Body of pancreas (tissue), 4 donors: ENCODE data around the gene BRSK1.

Experiments
- POLR2A ChIP-seq, 3 donors: fragments of 450-650 bp; IDR thresholded peaks; one replicate each; pipeline ENCODE4 v1.6.1; 2016; ENCODE audit warnings: antibody characterized with exemption in 3 of 3, mild to moderate bottlenecking in 2 of 3
- TF ChIP-seq, protein P1 (sequence below), 7 experiments: fragments of 450-650 bp in 4 of 7; fragments of 200-600 bp in 3 of 7; sonication (generic) in 3 of 7; IDR thresholded peaks; one replicate each; pipeline ENCODE4 v1.5.1; 2016 to 2019; ENCODE audit warnings: antibody characterized with exemption in 7 of 7

DNA sequence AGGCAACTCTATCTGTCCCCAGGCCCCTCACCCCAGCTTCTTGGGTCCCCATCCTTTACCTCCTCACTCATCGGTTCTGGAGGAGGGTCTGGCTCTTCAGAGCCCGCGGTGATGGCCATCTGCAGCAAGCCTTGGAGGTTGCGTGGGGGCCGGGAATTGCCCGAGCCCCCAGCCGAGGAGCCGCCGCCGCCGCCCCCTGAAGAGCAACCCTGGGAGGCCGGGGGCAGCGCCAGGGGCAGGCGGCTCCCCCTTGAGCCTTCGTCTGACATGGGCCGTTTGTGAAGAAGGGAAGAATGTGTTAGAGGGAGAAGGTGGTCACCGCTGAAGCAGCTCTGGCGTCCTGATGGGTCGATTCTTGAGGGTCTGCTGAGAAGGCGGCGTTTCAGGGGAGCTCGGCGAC, 4.5 kb upstream of the BRSK1 start:
- TF ChIP-seq, protein P1, sequence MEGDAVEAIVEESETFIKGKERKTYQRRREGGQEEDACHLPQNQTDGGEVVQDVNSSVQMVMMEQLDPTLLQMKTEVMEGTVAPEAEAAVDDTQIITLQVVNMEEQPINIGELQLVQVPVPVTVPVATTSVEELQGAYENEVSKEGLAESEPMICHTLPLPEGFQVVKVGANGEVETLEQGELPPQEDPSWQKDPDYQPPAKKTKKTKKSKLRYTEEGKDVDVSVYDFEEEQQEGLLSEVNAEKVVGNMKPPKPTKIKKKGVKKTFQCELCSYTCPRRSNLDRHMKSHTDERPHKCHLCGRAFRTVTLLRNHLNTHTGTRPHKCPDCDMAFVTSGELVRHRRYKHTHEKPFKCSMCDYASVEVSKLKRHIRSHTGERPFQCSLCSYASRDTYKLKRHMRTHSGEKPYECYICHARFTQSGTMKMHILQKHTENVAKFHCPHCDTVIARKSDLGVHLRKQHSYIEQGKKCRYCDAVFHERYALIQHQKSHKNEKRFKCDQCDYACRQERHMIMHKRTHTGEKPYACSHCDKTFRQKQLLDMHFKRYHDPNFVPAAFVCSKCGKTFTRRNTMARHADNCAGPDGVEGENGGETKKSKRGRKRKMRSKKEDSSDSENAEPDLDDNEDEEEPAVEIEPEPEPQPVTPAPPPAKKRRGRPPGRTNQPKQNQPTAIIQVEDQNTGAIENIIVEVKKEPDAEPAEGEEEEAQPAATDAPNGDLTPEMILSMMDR (IDR thresholded peaks at IDR 0.05): no peak
- TF ChIP-seq POLR2A (IDR thresholded peaks at IDR 0.05): no peak
